GM21367 (cell line): Measurements from ENCODE around the gene VWA2.

ENCODE experiments used
- ATAC-seq: cut with Tn5 transposase; IDR thresholded peaks from one replicate; pipeline ENCODE4 v1.9.1; 2021; ENCODE audit not compliant: unreplicated experiment

The VWA2 gene

DNA sequence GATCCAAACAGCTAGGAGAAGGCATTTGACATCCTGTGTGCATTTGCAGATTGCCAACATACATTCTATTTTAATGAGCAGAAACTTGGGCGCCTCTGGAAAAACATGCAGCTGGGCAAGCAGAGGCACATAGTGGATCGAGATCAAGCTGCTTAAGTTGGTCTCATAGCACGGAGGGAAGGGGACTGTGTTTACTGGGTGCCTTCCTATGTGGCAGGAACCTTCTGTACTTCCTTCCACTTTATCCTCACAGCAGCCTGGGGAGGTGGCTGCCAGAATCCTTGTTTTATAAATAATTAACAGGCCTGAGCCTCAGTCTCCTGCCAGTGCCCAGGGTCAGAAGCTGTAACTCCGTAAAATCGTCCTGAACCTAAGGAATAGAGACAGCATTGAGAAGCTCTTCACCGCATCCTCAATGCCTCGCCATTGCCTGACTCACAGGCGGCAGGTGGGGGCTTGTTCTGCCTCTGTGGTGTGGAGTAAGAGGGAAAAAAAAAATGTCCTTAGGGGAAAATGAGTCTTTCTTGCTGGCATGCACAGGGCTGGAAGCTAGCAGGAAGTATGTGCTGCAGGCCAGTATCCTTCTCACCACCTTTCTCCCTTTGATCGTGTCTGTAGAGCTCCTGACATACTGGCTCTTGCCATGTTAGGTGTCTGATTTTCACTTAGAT, 6.2 kb downstream of the VWA2 start:
- no peak for ATAC-seq

GRCh38 chr10:114246679-114247305, 7.7 kb downstream of the VWA2 start:
- no peak for ATAC-seq

- no peak for ATAC-seq
Observed at GRCh38 chr10:114250236-114250635, 11.2 kb downstream of the VWA2 start.

DNA sequence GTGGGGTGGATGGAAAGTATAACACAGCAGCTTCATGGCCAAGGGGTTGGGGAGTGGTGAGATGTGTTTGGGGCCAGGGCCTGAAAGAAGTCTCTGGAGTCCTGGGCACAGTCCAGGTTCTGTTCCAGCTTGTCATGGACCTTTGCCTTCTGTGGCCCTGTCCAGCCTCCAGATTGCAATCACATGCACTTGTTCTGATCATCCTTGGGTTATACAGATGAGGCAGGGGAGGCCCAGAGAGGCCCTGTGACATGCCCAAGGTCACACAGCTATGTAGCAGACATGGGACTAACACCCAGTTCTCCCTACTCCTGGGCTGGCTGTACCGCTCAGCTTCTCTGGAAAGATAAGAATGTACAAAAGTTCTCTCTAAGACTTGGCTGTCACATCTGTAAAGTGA, 11.7 kb downstream of the VWA2 start:
- no peak for ATAC-seq

DNA sequence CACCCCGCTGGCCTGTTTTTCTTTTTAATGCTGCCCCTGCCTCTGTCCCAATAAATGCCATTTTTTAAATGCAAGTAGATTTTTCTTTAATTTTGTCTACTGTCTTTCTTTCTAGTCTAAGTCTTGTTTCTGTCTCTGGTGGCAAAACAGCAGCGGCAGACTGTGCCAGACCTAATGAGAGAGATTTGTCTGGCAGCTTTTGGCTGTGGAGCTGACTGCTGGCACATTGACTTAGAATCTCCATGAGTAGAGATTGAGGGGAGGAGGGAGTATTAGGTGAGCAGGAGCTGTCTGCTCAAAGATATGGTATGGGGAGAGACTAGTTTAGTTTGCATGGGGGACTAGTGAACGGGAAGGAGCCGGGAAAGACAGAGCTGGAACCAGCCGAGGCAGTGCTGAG, 13.0 kb downstream of the VWA2 start:
- no peak for ATAC-seq

GRCh38 chr10:114252883-114253282, 13.8 kb downstream of the VWA2 start:
- no peak for ATAC-seq

DNA sequence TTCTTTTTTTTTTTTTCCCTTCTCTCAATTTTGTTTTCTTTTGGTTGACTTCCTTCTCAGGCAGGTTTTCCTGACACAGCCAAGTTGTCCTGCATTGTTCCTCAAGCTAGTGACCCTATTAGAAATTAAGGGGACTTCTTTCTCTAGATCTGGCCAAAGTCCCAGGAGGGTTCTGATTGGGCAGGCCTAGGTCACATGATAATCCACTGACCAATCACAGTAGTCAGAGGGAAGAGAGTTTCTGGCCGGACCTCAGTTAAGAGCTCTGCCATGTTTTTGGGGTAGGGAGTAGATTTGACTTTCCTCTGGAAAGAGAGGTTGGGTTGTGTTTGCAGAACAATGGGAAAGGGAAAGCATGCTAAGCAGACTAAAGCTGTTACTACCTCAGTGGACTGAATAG, 16.2 kb downstream of the VWA2 start:
- ATAC-seq: no peak

- no peak for ATAC-seq
Observed at GRCh38 chr10:114256008-114256765, 17.1 kb downstream of the VWA2 start.

GRCh38 chr10:114256822-114257221, 17.8 kb downstream of the VWA2 start:
- ATAC-seq: no peak

GRCh38 chr10:114257498-114257897, 18.4 kb downstream of the VWA2 start:
- no peak for ATAC-seq

GRCh38 chr10:114258274-114258840, 19.3 kb downstream of the VWA2 start:
- ATAC-seq: no peak

DNA sequence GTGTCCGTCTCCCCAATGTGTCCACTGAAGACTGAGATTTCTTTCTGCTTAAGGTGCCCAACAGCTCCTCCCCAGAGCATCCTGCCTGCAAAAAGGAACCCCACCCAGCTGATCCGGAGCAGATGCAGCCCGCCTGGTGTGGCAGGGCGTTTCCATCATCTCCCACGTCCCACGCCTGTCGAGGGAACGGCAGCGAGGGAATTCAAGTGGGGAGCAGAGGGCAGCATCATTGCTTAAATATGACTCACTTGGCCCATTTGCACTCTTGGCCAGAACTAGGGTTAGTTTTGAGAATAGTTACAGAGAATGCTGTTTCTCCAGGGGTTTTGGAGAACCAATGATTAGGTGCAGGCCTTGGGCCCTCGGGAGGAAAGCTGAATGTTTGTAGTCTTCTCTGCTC, 20.8 kb downstream of the VWA2 start:
- no peak for ATAC-seq

GRCh38 chr10:114260366-114260765, 21.3 kb downstream of the VWA2 start:
- no peak for ATAC-seq

DNA sequence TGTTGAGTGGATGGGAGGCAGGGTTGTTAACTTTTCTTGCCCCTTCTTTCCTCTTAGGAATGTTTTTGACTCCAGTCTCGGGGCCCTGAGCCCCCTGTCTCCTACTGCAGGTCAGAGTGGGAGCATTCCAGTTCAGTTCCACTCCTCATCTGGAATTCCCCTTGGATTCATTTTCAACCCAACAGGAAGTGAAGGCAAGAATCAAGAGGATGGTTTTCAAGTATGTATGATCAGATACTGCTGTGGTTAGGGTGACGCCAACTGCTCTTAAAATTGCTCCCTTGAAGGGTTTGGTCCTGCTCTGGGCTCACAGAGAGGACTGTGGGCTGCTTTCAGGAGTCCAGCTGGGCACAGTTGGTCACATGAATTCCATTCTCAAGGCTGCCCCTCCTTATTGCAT, 22.0 kb downstream of the VWA2 start:
- no peak for ATAC-seq

- ATAC-seq: no peak
Observed at GRCh38 chr10:114262496-114262895, 23.4 kb downstream of the VWA2 start.

GRCh38 chr10:114265392-114266053, 26.5 kb downstream of the VWA2 start:
- ATAC-seq: no peak

DNA sequence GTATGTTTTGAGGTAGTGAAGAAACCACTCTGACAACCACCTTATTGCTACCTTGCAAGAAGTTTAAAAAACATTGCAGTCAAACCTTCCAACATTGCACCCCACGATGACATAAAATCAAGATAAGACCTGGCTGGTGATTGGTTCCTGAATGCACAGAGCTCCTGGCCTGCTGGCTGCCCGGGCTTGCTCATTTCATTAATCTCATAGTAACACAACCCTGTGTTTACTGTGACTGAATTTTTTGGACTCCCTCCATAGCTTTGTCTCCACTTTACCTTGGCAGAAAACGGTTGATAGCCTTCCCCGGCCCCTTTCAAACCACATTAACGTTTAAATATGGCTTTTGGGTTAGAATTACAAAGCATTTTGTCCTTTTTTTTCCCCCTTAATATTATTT, 27.5 kb downstream of the VWA2 start:
- ATAC-seq: no peak

DNA sequence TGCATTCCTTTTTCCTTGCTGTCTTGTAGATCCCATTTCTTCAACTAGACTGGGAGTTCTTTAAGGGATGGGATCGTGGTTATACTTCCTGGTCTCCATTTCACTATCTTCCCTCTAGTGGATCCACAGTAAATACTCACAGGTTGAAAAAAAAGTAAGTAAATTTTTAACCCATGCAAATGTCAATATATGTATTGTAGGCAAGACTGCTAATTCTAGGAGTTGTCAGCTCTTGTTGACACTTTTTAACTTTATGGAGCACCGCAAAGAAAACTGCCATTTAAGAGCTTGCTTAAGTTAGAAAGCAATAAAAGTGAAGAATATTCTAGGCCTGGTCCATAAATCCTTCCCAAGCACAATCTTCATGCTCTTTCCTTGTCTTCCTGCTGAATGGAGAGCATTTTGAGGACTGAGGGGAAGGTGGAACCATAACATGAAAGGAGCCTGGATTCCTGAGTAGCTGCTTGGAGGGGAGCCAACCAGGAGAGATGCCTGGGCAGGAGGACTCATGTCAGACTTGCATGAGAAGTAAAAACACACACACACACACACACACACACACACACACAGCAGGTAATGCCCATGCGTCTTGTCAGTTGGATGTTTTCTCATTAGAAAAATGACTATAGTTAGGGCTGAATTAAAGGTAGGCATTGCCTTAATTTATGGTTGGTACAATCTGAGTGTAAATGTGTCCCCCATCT, 32.2 kb downstream of the VWA2 start:
- ATAC-seq: no peak

- ATAC-seq: no peak
Observed at GRCh38 chr10:114271779-114272167, 32.7 kb downstream of the VWA2 start.

DNA sequence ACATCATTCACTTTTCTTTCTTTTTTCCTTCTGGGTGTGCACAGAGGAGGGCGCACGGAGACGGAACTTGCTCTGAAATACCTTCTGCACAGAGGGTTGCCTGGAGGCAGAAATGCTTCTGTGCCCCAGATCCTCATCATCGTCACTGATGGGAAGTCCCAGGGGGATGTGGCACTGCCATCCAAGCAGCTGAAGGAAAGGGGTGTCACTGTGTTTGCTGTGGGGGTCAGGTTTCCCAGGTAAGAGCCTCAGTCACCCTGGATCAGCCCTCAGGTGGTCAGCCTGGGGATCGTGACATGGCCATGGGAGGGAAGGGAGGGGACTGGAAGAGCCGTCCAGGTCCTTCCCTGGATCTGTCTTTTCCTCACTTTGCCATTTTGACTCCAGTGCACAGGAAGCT, 33.6 kb downstream of the VWA2 start:
- no peak for ATAC-seq

- no peak for ATAC-seq
Observed at GRCh38 chr10:114273910-114274309, 34.9 kb downstream of the VWA2 start.
